Stimulated activated CD8-positive, alpha-beta memory T cell treated with anti-CD3 and anti-CD28 coated beads, Interleukin-4, amount 100 ng/mL, for 24 hours (primary cell): Measurements from ENCODE around the gene ADAMTS17.

Source experiments
- DNase-seq: peaks from one replicate; pipeline ENCODE4 v3.0.0-alpha.2; 2020; ENCODE audit warnings: low read depth

ADAMTS17 gene, protein sequence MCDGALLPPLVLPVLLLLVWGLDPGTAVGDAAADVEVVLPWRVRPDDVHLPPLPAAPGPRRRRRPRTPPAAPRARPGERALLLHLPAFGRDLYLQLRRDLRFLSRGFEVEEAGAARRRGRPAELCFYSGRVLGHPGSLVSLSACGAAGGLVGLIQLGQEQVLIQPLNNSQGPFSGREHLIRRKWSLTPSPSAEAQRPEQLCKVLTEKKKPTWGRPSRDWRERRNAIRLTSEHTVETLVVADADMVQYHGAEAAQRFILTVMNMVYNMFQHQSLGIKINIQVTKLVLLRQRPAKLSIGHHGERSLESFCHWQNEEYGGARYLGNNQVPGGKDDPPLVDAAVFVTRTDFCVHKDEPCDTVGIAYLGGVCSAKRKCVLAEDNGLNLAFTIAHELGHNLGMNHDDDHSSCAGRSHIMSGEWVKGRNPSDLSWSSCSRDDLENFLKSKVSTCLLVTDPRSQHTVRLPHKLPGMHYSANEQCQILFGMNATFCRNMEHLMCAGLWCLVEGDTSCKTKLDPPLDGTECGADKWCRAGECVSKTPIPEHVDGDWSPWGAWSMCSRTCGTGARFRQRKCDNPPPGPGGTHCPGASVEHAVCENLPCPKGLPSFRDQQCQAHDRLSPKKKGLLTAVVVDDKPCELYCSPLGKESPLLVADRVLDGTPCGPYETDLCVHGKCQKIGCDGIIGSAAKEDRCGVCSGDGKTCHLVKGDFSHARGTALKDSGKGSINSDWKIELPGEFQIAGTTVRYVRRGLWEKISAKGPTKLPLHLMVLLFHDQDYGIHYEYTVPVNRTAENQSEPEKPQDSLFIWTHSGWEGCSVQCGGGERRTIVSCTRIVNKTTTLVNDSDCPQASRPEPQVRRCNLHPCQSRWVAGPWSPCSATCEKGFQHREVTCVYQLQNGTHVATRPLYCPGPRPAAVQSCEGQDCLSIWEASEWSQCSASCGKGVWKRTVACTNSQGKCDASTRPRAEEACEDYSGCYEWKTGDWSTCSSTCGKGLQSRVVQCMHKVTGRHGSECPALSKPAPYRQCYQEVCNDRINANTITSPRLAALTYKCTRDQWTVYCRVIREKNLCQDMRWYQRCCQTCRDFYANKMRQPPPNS

DNA sequence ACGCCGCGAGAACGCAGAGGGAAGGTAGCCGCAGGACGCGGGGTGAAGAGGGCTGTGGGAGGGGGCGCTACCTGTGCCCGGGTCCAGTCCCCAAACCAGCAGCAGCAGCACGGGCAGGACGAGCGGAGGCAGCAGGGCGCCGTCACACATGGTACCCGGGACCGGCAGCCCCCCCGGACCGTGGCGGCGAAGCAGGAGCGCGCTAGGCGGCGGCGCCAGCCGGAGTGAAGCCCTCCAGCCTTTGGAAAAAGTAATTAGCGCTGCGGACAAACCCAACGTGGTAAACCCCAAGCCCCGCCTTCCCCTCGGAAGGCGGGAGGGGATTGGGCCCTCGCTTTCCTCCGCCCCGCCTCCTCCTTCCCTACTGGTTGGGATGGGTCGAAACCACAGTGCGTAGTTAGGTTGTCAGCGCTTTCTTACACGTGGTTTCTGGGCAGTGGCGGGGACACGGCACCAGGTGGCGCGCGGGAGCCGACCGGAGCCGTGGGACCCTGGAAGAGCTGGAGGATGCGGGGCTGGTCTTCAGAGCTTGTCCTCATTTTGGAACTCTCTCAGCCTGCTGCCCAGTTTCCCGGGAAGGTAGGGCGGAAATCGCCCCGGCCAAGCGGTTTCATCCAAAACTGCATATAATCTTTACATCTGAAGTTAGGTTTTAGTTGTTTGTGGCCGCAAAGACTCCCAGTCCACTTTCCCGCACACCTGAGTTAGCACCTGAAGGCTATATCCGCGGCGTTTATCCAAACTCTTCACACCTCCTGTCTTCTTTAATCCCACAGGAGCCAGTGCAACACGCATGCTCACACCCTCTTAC is at the start of gene ADAMTS17:
TSS of gene ADAMTS17 (minus strand) at position 226 of the 811 bp plus-strand sequence. CDS start at position 150, 76 bp downstream.
- DNase-seq = peak; percentile 90

DNA sequence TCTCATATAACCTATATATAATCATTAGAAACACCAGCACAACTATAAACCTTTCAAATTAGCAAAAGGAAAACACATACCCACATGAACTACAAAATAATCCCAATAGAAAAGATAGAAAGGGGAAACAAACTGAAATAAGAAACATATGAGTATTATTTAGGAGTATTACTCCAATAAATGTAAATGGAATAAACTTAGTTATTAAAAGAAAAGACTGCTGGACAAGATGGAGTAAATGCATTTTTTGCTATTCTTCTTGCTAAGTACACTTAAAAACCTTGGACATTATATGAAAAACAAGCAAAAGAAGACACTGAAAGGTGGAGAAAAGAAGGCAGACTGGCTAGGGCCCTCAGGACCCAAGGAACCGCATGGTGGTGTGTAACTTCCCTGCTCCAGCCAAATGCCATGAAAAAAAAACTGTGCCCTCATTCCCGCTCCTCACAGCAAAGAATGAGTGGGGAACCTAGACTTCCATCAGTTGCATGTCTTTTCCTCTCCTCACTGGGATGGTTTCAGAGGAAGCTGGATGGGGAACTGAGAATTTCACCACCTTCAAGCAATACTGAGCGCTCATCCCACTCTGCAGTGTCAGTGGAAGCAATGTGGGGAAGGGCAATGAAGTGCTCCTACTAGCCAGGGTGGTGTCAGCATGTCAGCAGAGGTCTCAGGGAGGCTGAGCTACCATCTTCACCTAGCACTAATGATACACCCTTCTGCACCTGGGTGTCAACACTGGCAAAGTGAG is 43.7 kb upstream of the ADAMTS17 start:
- no peak for DNase-seq

DNA sequence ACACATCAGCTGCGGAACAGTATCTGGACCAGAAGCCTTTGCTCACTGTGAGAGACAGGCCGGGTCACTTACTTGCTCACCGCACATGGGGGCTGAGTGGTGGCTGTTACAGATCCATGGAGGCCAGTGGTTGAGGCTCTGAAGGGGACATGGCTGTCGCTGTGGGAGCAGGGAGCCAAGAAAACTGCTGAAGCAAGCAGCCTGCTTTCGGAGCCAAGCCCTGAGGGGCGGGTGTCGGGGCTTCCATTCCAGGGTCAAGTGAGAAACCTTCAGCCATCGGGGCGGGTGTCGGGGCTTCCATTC is 42.3 kb upstream of the ADAMTS17 start:
- no peak for DNase-seq

DNA sequence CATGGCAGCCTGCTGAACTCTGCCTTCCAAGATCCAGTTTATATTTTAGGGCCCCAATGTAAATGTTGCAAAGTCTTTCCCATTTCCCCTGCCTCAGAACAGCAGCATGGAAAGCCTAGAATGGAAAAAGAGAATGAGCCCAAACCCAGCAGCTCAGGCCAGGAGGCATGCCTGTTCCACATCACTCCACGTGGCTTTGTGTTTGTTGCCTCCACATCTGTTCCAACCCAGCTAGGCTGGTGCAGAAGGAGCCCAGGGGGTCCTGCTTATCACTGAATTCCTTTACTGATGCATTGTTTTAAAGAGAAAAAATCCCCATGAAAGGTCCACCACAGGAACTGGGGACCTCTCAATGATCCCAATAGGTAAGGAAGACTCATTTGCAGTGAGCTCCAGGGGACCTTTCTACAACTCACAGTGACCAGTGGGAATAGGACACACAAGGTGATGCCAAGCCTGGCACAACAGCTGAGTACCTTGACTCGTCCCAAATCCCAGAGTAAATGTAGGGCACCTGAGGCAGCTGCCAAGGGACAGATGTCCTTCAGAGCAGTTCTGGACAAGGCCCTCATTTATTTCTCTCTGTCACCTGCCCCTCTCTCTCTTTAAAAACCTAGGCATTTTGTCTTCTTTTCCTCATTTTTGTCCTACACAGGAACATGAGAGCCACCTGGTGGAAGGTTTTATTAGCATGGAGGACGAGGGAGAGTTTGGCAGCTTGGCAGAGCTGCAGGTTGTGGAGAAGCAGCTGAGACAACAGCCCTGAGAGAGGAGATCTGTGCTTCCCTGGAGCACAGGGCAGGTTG is 41.7 kb upstream of the ADAMTS17 start:
- no peak for DNase-seq

DNA sequence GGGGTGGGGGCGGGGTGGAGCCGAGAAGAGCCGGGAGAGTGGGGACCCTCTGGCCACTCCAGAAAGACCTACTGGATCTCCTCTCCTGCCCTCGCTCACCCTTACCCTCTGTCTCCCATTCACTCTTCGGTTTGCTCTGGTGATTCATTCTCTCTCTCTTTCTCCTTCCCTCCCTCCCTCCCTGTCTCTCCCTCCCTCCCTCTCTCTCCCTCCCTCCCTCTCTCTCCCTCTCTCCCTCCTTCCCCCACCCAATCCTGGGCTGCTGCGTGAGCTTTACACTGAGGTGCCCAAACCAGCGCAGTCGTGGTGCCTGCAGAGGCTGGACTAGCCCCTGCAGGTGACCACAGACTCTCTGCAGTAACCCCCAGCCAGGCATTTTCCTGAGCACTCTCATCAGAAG is 32.2 kb upstream of the ADAMTS17 start:
- no peak for DNase-seq

DNA sequence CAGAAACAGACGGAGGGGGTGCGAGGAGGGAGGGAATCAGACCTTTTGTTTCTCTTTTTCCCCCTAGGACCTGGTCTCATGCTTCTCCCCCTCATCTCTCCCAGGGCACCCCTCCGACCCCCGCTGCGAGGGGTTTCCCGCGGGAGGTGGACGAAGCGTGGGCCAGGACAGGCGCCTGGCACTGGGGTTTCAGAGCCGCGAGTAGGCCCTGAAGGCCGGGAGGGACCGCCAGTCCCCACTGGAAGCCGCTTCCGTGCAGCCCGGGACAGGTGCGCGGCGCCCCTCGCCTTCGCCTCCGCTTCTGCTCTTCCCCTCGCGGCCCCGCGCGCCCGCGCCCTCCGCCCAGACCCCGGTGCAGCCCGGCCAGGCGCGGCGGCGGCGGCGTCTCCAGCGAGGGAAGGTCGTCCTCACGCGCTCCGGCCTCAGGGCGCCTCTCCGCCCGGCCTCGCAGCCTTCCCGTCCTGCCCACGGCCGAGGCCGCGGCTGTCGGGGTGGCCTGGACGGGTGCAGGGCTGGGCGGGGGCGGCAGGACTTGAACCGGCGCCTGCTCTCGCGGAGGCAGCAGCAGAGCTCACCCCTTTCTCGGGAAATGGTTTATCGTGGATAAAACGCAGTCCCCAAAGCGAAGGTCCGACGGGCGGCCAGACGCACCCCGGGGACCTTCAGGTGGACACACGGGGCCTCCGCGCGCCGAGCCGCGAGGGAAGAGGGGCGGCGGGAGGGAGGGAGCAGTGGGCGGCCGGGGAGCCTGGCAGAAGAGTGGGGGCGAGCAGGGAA is 31.5 kb upstream of the ADAMTS17 start:
- DNase-seq = no peak

DNA sequence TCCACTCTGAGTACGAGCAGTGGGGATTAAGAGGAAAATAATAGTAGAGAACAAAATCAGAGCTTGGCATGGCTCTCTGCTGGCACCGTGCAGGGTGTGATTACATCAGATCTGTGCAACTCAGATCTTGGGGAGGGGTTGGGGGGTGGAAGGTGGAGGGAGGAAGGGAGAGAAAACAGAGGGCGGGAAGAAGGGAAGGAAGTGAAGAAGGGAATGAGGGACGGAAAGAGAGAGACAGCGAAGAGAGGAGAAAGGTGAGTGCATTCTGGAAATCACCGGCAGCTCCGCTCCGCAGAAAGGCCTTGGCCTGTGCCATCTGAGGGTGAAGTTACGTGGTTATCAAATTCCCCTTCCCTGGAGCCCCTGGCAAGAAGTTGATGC is 31.0 kb upstream of the ADAMTS17 start:
- DNase-seq = no peak

DNA sequence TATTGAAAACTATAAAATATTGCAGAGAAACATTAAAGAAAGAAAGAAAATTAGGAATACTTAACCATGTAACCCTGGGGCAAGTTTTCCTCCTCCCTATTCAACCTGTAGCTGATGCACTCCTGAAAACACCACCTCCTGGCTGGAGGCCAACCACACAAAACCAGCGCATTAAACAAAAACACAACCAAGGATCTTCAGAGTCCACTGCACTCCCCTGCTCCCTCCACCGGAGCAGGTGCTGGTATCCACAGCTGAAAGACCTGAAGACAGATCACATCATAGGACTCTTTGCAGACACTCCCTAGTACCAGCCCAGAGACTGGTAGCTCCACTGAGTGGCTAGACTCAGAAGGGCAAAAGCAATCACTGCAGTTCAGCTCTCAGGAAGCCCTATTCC is 13.6 kb upstream of the ADAMTS17 start:
- no peak for DNase-seq

DNA sequence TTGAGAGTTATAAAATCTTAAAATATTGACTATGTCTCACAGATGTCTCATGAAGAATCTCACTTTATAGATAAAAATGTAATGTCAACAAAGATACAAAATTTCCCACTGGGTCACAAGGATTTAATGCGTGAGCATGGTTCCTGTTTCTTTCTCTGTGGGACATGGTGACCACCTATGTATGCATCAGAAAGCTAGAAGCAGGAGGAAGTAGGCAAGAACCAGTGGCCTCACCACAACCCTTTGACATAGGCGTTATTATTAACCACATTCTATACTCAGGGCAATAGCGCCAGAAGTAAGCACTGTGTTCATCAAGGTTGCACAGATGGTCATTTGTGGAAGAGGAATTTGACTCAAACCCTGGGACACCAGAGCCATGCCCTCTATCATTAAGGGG is 11.7 kb upstream of the ADAMTS17 start:
- DNase-seq = no peak

DNA sequence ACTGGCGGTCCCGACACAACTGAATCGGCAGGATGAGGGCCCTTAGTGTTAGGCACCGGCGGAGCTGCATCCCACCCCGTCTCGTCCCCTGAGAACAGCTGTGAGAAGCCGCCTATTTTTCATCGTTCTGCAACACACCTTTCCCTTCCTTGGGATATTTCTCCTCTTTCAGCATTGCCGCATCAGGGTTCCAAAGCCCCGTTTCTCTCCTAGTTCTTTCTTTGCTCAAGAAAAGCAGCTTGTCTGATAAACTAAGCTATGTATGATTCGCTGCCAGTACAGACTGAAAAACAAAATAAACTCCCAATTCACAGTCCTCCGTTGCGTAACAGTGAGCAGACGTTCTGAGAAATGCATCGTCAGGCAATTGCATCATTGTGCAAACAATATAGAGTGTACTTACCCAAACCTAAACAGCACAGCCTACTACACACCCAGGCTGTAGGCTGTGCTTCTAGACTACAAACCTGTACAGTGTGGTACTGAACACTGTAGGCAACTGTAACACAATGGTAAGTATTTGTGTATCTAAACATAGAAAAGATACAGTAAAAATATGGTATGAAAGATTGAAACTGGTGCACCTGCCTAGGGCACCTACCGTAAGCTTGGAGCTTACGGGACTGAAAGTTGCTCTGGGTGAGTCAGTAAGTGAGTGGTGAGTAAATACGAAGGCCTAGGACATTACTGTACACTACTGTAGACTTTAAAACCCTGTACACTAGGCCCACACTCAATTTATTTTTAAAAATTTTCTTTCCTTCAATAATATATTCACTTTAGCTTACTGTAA is 8.9 kb upstream of the ADAMTS17 start:
- no peak for DNase-seq

DNA sequence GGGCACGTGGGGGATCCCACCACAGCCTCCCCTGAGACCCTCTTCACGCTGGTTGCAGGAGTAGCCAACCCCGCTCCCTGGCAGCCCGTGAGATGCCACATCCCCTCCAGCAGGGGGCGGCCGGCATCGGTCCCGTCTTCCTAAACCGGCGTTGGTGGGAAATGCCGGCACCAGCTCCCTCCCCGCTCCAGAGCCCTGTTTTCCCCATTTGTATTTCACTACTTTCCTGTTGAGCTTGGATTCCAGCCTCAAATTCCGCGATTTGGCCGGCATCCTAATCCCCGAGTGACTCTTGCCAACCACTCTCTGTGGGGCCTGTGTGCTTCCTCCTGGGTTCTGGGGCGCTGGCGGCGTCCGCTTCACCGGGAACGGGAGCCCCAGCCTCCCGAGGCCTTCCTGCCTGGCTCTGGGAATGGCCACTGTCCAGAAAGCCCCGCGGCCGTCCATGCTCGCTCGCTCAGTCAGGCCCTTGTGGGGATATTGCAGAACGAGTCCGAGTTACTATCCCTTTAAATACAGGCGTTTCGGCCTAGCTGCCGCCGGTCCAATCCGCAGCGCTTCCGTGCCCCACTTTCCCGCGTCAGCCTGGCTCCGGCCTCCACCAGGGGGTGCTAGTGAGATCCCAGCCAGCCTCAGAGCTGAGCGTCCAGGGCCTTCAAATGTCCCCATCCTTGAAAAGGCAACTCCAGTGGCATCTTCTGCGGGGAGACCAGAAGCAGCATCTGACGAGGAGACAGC is 8.1 kb upstream of the ADAMTS17 start:
- peak; percentile 81 for DNase-seq

DNA sequence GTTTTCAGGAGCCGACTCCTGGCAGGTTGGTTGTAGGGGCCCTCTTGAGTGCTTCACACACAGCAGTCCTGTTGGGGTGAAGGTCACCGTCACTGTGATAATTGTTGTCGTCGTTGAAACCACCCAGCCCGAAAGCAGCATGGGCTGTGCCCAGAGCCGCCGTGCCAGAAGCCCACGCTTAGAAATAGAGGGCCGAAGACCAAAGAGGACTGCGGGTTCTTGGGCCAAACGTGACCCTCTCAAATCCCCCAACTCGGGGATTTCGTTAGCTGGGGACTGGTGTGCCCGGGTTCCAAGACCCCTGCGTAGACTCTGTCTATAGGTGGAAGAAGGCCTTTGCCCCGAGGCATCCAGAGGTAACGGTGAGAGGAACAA is 7.5 kb upstream of the ADAMTS17 start:
- no peak for DNase-seq

DNA sequence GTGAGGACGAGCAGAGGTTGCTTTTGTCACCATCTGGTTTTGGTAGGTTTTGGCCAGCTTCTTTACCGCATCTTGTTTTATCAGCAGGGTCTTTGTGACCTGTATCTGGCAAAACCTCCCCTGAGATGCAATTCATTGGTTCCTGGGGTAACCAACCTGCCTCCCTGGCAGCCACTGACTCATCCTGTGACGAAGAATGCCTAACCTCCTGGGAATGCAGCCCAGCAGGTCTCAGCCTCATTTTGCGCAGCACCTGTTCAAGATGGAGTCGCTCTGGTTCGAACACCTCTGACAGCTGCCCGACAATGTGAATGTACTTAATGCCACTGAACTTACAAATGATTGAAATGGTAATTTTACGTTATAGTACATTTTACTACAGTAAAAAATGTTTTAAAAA is 6.8 kb upstream of the ADAMTS17 start:
- no peak for DNase-seq

DNA sequence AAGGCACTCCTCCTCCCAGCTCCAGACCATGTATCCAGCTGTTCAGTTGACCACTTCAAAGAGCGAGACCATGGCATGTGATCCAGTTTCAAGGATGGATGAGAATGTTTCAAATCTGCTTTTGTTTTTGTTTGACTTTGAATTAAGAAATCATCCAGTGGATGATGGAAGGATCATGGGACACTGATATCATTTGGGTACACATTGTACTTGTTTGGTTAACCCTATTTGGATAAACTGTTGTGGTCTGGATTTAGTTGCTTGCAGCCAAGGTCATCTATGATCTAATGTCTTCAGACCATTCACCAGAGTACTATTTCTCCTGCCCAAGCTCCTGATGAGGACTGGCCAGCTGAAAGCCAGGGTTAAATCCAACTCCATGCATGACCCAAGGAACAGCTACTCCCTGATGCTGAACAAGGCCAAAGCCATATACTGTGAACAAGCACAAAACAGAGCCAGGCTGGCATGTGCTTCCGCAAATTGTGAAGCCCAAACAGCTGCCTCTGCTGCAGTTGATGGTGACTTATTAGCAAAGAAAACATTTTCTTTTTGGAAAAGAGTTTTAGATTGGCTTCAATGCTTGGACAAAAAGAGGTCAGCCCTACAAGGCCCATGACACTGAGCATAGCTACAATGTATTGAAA is 5.2 kb upstream of the ADAMTS17 start:
- DNase-seq = no peak

DNA sequence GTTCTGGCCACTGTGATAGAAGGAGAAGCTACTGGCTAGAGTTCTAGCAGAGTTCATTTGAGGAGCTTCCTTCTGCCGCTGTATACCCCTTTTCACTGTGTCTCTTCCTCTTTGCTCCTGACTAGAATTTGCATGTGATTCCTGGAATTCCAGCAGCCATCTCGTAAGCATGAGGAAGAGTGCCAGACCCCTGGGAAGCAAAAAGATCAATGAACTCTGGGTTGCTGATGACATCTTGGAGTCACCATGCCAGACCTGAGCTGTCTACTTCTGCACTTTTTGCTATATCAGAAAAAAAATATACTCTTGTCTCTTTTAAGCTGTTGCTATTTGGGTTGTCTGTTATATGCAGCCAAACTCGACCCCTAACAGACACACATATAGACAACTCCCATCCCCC is 3.7 kb upstream of the ADAMTS17 start:
- DNase-seq = no peak

DNA sequence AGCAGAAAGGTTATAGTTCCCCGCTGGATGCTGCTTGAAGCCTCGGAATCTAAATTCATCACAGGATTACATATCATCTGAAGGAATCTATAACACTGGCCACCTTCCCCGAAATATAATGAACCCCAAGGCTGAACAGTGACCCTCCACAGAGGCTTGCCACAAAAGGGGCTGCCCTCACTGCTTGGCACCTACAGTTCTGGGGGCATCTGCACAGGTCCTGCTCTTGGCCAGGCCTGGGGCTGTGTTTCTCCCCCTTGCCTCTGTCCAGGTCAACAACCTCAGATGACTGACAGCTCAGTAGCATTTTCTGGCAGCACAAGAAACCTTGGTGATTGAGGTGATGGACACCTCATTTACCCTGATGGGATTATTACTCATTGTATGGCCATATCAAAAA is 1.5 kb upstream of the ADAMTS17 start:
- no peak for DNase-seq

DNA sequence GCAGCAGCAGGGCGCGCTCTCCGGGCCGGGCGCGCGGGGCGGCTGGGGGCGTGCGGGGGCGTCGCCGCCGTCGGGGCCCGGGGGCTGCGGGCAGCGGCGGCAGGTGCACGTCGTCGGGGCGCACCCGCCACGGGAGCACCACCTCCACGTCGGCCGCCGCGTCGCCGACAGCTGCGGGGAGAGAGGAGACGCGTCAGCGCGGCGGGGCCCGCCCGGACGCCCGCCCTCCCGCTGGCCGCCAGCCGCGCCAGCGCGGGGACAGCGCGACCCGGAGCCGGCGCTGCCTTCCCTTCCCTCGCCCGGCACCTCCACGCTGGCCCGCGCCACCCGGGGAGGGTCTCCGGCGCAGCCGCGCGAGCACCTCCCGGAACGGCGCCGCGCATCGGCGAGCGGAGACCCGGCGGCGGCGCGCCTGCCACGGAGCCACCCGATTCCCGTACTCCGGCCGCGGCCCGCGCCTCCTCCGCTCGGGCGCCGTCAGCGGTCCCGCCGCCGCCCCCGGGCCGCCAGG is 481 bp downstream of the ADAMTS17 start:
- DNase-seq = no peak
